GM18868 (cell line): ENCODE data around the gene NAV2.
A peak's percentile ranks its signal among the peaks of the same experiment; 100 is the strongest.
"Not testable (repeated sequence)": the region's sequence is repeated elsewhere in the genome, so short reads cannot be mapped to it uniquely, and the experiment has no call there.

Source experiments
- ATAC-seq: cut with Tn5 transposase; IDR thresholded peaks from one replicate; pipeline ENCODE4 v1.9.1; 2021; ENCODE audit warnings: mild to moderate bottlenecking, moderate library complexity; ENCODE audit not compliant: unreplicated experiment

The NAV2 gene

GRCh38 chr11:19917069-19917468, 204.4 kb downstream of the NAV2 start:
- ATAC-seq = no peak

DNA sequence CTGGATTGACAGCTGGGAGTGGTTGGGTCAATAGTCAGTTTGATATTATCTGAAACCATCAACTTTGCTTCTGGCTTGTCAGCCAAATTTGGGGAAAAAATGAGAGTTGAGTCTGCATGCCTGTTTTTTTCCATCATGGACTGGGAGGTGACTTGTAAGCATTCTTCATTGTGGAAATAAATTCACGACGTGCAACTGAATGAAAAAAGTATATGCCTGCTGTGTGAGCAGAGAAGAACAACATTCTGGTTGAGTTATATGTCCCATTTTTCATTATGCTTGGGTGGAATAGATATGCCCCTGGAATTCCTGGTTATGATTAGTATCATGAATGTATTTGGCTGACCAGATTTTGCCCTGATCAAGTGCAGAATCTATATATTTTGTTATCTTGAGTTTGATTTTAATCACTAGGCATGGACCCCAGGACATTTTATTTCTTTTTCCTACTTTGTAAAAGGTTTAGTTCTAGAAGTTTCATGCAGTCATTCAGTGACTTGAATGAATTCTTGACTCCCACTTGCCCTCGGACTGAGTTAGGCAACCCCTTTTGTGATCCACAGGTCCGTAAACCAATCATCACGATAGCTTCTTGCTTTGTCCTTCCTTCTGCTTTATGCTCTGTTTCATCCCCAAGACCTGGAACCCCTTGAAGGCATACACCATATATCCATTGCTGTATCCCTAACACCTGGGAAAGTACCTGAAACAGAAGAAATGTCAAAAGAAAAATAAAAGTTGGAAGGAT, 205.8 kb downstream of the NAV2 start:
- no peak for ATAC-seq

GRCh38 chr11:19919050-19919561, 206.5 kb downstream of the NAV2 start:
- no peak for ATAC-seq

DNA sequence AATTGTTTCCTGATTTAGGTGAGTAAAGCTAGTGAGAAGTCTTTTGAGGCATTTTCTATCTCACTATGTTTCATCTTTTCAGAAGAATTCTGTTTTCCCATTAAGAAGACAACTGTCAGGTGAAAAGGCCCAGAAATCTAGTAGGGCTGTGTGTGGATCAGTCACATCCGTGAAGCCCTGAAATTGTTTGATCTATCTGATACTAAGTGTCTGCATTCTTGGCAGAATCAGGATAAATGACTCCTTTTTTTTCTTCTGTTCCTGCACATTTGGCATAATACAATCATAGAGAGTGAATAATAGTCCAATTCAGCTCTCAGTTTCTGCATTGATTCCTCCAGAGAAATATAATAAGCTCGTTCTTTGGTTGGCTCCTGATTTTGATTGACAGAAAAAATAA, 208.3 kb downstream of the NAV2 start:
- no peak for ATAC-seq

DNA sequence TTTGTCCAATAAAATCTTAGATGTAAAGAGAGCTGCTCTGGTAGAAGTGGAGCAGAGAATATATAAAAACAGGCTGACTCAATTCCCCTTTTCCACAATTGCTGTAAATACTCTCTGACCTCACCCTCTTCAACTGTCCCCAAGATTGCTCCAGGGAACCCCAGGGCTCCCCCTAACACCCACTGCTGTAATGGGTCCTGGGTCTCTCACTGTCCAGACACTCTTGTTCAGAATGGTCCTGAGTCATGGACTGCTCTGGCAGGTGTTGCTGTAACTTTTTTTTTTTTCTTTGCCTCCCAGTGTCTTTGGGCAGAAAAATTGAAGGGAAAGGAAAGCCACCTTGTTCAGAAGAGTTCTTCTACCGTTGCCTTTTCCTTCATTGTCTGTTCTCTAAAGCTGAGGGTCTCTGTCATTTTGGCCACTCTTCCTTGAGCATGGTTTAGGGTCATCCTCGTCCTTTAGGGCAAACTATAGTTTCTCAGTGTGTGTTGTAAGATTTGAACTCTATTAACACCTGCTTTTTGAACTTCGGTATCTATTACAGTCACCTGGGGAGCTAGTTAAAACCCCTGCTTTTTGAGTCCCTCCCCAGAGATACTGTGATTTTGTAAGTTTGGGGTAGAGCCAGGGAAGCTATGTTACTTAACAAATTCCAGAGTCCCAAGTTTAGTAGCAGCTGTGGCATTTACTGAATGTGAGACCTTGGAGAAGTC, 209.5 kb downstream of the NAV2 start:
- no peak for ATAC-seq

DNA sequence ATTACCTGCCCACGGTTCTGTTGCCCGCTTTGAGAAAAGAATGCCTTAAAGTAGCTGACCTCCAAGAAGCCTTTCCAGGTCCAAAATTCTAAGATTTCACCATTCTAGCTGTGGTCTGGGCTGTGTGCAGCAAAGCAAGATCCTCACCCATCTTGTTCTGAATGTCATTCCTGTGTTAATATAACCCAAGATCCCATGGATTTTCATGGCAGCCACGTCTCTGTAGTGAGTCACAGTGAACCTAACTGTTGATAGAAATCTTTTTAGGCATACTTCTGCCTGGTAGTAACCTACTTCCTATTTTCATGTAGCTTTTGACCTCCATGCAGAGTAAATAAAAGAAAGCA, 210.0 kb downstream of the NAV2 start:
- no peak for ATAC-seq

DNA sequence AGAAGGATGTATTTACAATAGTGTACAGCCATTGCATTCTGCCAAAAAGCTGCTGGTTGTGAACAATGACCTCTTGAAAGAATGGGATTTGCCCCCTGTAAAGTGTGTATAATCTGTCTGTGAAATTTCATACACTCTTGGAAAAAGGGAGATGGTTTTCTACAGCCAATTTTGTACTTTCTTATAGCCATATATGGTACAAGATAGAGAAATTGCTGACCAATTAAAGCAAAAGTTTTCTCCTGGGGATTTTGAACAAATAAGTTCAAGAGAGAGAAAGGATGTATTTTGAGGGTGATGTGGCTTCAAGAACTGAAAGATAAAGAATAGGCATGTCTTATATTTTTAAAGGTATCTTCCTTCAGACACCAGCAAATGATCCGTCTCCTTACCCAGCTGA, 211.0 kb downstream of the NAV2 start:
- ATAC-seq = no peak

GRCh38 chr11:19924311-19924710, 211.7 kb downstream of the NAV2 start:
- no peak for ATAC-seq

- ATAC-seq = no peak
These were observed 212.1 kb downstream of the NAV2 start for GRCh38 chr11:19924716-19925115.

- not testable (repeated sequence) for ATAC-seq
These were observed 214.8 kb downstream of the NAV2 start for GRCh38 chr11:19927403-19927802.

DNA sequence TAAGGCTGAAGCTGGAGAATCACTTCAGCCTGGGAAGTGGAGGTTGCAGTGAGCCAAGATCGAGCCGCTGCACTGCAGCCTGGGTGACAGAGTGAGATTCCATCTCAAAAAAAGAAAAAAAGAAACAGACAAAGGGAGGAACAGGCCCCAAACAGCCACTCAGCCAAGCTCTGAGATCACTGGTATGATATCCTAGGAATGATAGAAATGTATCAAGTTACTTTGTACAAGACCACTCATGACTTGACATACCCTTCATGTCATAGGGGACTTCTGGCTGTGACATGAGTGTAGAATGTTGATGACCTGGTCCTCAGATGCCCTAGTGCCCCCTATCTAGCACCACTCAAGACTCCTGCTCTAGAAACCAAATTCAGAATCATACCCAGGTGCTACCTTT, 216.5 kb downstream of the NAV2 start:
- no peak for ATAC-seq

- ATAC-seq = no peak
These were observed 217.0 kb downstream of the NAV2 start for GRCh38 chr11:19929655-19930054.

DNA sequence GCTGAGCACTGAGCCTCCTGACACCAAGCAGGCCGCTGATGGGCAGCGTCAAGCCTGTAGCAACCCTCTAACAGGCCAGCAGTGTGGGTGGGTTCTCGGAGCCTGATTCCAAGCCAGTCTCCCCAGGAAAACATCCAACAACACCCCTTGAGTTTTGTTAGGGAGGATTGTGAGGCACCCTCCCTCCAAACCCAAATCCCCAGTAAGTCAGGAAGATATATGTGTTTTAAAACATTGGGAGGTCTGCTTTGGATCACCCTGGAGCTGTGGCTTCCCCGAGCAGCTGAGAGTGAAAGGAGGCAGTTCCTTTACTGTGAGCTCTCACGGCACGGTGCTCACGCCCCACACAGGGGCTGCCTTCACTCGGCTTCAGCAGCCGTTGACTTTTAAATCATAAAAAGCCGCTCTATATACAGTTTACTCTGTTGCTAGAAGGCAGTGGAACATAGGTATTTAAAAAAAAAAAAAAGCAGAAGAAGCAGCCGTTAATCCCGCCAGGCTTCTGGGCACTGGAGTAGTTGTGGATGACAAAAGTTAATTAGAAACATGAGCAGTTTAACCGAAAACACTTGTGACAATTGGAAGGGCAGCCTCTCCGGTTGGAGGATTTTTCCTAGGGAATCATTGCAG, 218.6 kb downstream of the NAV2 start:
- no peak for ATAC-seq

GRCh38 chr11:19931771-19932369, 219.2 kb downstream of the NAV2 start:
- ATAC-seq = no peak

DNA sequence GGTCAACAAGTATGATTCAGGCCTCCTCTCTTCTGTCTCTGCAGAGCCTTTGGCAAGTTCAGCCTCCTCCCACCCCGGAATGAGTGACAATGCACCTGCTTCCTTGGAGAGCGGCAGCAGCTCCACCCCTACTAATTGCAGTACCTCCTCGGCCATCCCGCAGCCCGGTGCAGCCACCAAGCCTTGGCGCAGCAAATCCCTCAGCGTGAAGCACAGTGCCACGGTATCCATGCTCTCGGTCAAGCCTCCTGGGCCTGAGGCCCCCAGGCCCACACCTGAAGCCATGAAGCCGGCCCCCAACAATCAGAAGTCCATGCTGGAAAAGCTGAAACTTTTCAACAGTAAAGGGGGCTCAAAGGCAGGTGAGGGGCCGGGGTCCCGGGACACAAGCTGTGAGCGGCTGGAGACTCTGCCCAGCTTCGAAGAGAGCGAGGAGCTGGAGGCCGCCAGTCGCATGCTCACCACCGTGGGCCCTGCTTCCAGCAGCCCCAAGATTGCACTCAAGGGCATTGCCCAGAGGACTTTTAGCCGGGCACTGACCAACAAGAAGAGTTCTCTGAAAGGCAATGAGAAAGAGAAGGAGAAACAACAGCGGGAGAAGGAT, 220.6 kb downstream of the NAV2 start:
- ATAC-seq = no peak

GRCh38 chr11:19933801-19934488, 221.3 kb downstream of the NAV2 start:
- ATAC-seq = no peak

DNA sequence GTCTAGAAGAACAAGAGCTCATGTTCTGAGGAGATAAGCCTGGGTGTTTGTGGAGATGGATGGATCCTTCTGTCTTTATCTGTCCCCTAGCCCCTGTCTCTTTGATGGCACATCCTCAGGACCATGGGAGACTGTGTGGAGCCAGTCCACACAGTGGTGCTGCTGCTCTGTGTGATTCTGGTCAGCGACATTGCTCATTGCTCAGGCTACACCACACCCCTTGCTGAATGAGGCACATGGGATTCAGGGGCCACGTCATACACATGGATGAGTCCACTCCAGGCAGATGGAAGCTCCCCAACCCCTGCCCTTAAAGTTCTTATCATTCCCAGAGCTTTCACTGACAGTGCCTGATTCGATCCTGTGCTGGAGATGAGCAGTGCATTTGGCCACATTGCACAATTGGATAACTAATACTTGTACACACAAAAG, 222.2 kb downstream of the NAV2 start:
- no peak for ATAC-seq

DNA sequence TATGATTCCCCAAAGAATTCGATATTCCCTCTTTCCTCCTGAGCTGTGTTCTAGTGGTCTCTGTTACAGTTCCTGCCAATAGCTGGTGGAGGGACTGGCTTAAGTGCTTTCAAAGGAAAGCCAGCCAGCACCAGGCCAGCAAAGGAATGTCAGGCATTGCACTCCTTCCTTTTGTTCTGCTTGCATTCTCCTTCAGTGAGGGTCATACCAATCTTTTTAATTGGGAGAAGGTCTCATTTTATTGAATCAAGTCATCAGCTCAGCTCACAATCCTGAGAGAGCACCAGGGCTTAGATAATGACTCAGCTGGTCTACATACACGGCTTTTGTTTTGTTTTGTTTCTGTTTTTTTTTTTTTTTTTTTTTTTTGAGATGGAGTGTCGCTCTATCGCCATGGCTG, 222.9 kb downstream of the NAV2 start:
- no peak for ATAC-seq

DNA sequence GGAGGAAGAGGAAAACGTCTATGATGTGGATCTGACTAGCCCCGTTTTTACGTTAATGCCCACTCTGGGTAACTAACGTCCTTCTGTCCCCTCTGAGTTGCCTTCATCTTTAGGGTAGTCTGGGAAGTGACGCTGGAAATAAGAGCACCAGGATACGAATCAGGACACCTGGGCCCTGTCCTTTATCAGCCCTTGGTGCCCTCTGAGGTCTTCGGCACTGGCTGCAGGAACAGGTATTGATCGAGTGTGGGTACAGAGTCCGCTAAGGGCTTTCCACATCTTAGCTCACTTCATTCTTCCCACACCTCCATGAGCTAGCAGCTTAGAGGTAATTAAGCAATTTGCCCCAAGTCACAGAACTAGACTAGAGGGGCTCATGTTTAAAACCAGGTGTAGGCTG, 223.8 kb downstream of the NAV2 start:
- ATAC-seq = no peak

- ATAC-seq = peak; percentile 70
These were observed 225.7 kb downstream of the NAV2 start for GRCh38 chr11:19938169-19938856.
